GM12873 (cell line): ENCODE measurements around the gene SLAMF7.

Experiments used
- TF ChIP-seq, protein P1 (sequence below): IDR thresholded peaks from 2 replicates; pipeline ENCODE4 v1.5.1; 2012; ENCODE audit warnings: low read depth, mild to moderate bottlenecking, moderate library complexity, low read length, control low read depth; ENCODE audit not compliant: insufficient read depth; ENCODE audit errors: missing control alignments

SLAMF7 gene

DNA sequence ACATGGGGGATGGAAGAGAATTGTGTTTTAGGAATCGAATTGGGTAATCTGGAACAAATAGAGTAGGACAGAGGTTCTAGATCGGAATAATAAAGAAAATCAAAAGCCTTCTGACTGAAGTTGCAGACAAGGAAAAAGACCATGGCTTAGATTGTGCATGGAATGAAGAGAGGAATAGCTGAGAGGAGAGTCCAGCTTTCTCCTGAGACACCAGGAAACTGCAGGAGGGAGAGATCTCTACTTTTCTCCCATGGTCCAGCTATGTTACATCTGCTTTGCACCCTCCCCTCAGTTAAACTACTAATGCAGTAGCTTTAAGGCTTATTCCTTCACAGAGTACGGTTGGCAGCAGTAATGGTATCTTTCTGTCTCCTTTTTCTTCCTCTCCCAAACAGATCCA is 13.4 kb downstream of the SLAMF7 start:
- TF ChIP-seq, protein P1, sequence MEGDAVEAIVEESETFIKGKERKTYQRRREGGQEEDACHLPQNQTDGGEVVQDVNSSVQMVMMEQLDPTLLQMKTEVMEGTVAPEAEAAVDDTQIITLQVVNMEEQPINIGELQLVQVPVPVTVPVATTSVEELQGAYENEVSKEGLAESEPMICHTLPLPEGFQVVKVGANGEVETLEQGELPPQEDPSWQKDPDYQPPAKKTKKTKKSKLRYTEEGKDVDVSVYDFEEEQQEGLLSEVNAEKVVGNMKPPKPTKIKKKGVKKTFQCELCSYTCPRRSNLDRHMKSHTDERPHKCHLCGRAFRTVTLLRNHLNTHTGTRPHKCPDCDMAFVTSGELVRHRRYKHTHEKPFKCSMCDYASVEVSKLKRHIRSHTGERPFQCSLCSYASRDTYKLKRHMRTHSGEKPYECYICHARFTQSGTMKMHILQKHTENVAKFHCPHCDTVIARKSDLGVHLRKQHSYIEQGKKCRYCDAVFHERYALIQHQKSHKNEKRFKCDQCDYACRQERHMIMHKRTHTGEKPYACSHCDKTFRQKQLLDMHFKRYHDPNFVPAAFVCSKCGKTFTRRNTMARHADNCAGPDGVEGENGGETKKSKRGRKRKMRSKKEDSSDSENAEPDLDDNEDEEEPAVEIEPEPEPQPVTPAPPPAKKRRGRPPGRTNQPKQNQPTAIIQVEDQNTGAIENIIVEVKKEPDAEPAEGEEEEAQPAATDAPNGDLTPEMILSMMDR, result no peak

DNA sequence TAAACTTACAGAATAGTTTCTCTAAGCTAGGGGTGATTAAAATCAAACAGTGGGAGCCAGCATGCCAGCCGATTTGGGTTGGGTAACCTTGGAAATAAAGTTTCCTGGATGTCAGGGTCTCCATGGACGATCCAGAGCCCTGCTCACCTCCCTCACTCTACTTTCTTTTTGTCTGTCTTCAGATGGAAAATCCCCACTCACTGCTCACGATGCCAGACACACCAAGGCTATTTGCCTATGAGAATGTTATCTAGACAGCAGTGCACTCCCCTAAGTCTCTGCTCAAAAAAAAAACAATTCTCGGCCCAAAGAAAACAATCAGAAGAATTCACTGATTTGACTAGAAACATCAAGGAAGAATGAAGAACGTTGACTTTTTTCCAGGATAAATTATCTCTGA is 13.9 kb downstream of the SLAMF7 start:
- TF ChIP-seq, protein P1, result no peak

DNA sequence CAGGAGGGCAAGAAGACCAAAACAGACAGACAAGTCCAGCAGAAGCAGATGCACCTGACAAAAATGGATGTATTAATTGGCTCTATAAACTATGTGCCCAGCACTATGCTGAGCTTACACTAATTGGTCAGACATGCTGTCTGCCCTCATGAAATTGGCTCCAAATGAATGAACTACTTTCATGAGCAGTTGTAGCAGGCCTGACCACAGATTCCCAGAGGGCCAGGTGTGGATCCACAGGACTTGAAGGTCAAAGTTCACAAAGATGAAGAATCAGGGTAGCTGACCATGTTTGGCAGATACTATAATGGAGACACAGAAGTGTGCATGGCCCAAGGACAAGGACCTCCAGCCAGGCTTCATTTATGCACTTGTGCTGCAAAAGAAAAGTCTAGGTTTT is 14.5 kb downstream of the SLAMF7 start:
- TF ChIP-seq, protein P1, result no peak

DNA sequence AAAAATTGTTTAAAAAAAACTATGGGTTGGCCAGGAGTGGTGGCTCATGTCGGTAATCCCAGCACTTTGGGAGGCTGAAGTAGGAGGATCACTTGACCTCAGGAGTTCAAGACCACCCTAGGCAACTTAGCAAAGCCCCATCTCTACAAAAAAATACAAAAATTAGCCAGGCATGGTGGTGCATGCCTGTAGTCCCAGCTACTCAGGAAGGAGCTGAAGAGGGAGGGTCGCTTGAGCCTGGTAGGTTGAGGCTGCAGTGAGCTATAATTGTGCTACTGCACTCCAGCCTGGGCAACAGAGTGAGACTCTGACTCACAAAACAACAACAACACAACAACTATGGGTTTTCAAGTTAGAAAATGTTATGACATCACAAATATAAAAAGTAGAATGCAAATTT is 16.4 kb downstream of the SLAMF7 start:
- TF ChIP-seq, protein P1, result no peak

DNA sequence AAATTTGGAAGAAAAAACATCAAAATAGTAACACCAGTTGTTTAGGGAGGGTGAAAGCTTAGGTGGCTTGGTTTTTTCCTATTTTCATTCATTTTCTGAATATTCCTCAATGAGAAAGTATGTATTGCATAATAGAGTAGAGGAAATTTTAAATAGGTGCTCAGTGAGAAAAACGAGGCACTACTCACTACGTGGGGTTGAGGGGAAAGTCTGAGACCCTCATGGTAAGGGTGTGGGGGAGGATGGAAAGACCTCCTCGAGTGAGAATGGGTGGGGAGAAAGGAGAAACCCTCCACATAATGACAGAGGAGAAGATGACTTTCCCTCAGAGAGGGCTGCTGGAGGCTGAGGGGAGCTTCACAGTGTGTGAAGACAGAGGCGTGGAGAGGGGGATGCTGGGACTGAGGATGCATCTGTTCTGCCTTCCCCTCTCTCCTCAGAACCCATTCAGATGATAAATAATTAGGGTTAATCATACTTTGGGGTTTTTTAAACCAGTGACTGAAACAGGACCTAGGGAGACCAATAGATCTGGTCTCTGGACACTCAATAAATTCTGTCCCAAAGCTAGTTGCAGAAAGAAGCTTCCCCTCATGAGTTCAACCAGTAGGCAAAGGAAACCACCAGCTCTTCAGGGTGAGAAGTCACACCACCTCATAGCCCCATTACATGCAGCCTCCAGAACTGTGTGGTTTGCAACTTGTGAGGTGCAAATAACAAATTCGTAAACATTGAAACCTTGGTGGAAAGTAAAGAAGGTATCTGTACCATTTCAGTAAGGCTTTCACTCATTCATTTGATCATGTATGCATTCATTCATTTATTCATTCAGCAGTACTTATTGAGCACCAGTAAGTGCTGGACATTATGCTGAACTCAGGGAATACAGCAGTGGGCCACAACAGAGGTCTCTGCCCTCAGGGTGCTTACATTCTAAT is 17.1 kb downstream of the SLAMF7 start:
- TF ChIP-seq, protein P1, result no peak

DNA sequence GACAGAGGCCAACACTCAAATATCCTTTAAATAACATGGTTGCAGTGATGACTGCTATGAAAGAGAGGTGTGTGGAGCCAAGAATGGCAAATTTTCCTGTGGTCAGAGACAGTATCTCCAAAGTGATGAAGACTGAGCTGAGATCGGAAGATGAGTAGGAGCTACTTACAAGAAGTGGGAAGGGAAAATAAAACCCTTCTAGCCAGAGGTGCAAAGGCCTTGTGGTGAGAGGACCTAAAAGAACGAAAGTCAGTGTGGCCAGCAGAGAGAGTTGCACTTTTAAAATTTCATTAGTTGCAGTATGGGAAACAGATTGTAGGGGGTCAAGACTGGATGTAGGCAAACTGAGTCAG is 17.8 kb downstream of the SLAMF7 start:
- TF ChIP-seq, protein P1, result no peak

DNA sequence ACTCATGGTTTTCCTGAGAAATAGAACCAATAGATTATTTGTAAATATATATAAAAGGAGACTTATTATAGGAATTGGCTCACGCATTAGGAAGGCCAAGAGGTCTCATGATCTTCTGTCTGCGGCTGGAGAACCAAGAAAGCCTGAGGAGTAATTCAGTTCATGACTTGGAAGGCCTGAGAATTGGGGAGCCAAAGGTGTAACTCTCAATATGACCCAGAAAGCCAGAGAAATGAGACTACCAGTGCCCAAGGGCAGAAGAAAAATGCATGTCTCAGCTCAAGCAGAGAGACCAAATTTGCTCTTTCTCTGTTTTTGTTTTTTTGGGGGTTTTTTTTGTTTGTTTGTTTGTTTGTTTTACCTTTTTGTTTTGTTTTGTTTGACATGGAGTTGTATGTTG is 19.5 kb downstream of the SLAMF7 start:
- TF ChIP-seq, protein P1, result no peak
